Measurements from ENCODE around the gene SCAMP4.

Gene SCAMP4

DNA sequence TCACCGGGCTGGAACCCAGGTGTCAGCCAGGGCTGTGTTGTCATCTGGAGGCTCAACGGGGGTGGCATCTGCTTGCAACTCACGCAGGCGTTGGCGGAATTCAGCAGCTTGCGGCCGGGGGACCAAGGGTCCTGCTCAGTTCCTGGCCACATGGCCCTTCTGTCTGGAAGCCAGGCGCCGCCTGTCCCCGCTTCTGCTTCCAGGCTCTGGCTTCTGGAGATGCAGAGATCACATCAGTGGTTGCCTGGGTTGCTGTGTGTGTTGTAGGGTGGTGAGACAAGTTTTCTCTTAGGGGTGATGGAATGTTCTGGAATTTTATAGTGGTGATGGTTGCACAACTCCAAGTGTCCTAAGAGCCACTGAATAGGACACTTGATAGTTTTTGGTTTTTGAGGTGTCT, 5.0 kb downstream of the SCAMP4 start:
- Histone ChIP-seq H3K9ac (ENCODE audit: low read length) (no peak overlapping the region), H4K20me1 (ENCODE audit: insufficient read depth, low read length) (peaks cover 64% of the 10 kb centered on the region), H3K9me3 (ENCODE audit: insufficient read depth, low read length) (no peaks in the 10 kb centered on the region), H3K79me2 (ENCODE audit: low read length) (peaks cover 97% of the 10 kb centered on the region), H3K4me1 (ENCODE audit: low read length) (peaks cover 21% of the 10 kb centered on the region), H2AFZ (ENCODE audit: low read depth, low read length) (no peak overlapping the region), H3K27ac (ENCODE audit: low read length) (no peak overlapping the region), H3K36me3 (replicated peaks; ENCODE audit: low read depth, low read length) (peaks cover 53% of the 10 kb centered on the region), H3K27me3 (ENCODE audit: low read depth, low read length) (no peaks in the 10 kb centered on the region), H3K4me3 (ENCODE audit: low read length) (no peak overlapping the region), H3K4me2 (ENCODE audit: low read length) (no peak overlapping the region)
- TF ChIP-seq EZH2phosphoT487 (IDR thresholded peaks at IDR 0.05; ENCODE audit: low read depth) (no peak), CTCF (IDR thresholded peaks at IDR 0.05; ENCODE audit: low read depth, low read length) (no peak)

DNA sequence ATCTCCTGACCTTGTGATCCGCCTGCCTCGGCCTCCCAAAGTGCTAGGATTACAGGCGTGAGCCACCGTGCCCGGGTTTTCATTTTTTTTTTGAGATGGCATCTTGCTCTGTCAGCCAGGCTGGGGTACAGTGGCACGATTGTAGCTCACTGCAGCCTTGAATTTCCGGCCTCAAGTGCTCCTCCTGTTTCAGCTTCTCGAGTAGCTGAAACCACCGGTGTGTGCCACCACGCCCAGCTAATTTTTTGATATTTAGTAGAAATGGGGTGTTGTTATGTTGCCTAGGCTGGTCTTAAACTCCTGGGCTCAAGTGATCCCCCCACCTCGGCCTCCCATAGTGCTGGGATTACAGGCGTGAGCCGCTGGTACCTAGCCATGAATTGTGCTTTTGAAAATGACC, 5.9 kb downstream of the SCAMP4 start:
- Histone ChIP-seq H3K4me1 (ENCODE audit: low read length) (peaks cover 16% of the 10 kb centered on the region), H3K4me3 (ENCODE audit: low read length) (no peak overlapping the region), H3K79me2 (ENCODE audit: low read length) (peaks cover 94% of the 10 kb centered on the region), H2AFZ (ENCODE audit: low read depth, low read length) (no peak overlapping the region), H3K9ac (ENCODE audit: low read length) (no peak overlapping the region), H3K9me3 (ENCODE audit: insufficient read depth, low read length) (no peaks in the 10 kb centered on the region), H4K20me1 (ENCODE audit: insufficient read depth, low read length) (peaks cover 64% of the 10 kb centered on the region), H3K27ac (ENCODE audit: low read length) (no peak overlapping the region), H3K36me3 (replicated peaks; ENCODE audit: low read depth, low read length) (peaks cover 55% of the 10 kb centered on the region), H3K4me2 (ENCODE audit: low read length) (no peak overlapping the region), H3K27me3 (ENCODE audit: low read depth, low read length) (no peaks in the 10 kb centered on the region)
- TF ChIP-seq EZH2phosphoT487 (IDR thresholded peaks at IDR 0.05; ENCODE audit: low read depth) (no peak), CTCF (IDR thresholded peaks at IDR 0.05; ENCODE audit: low read depth, low read length) (no peak)

DNA sequence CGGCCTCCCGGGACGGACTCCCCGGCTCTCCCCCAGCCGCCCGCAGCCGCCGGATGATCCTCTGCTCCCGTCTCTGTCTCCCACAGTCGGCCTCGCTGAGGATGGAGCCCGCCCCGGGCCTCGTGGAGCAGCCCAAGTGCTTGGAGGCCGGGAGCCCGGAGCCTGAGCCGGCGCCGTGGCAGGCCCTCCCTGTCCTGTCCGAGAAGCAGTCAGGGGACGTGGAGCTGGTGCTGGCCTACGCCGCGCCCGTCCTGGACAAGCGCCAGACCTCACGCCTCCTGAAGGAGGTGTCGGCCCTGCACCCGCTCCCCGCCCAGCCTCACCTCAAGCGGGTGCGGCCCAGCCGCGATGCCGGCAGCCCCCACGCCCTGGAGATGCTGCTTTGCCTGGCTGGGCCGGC, 6.8 kb downstream of the SCAMP4 start:
- peaks cover 60% of the 10 kb centered on the region for H3K36me3 ChIP-seq (replicated peaks; ENCODE audit: low read depth, low read length)
- H4K20me1 ChIP-seq (ENCODE audit: insufficient read depth, low read length): peaks cover 71% of the 10 kb centered on the region
- peaks cover 14% of the 10 kb centered on the region; the same call in 1 of the 2 replicates for H3K4me1 ChIP-seq (ENCODE audit: low read length)
- H3K9me3 ChIP-seq (ENCODE audit: insufficient read depth, low read length): no peaks in the 10 kb centered on the region
- TF ChIP-seq EZH2phosphoT487 (IDR thresholded peaks at IDR 0.05; ENCODE audit: low read depth) (no peak), CTCF (IDR thresholded peaks at IDR 0.05; ENCODE audit: low read depth, low read length) (no peak)
- H3K4me3 ChIP-seq (ENCODE audit: low read length): no peak overlapping the region
- H3K79me2 ChIP-seq (ENCODE audit: low read length): peaks cover 85% of the 10 kb centered on the region
- H3K27me3 ChIP-seq (ENCODE audit: low read depth, low read length): no peaks in the 10 kb centered on the region
- H3K27ac ChIP-seq (ENCODE audit: low read length): no peak overlapping the region
- H3K4me2 ChIP-seq (ENCODE audit: low read length): no peak overlapping the region
- no peak overlapping the region for H2AFZ ChIP-seq (ENCODE audit: low read depth, low read length)
- no peak overlapping the region for H3K9ac ChIP-seq (ENCODE audit: low read length)

GRCh38 chr19:1912760-1913505, 7.7 kb downstream of the SCAMP4 start:
- peaks cover 55% of the 10 kb centered on the region for H3K36me3 ChIP-seq (replicated peaks; ENCODE audit: low read depth, low read length)
- H3K27me3 ChIP-seq (ENCODE audit: low read depth, low read length): no peaks in the 10 kb centered on the region
- no peak overlapping the region for H3K4me3 ChIP-seq (ENCODE audit: low read length)
- H3K4me2 ChIP-seq (ENCODE audit: low read length): no peak overlapping the region
- TF ChIP-seq EZH2phosphoT487 (IDR thresholded peaks at IDR 0.05; ENCODE audit: low read depth): no peak
- no peak for TF ChIP-seq CTCF (IDR thresholded peaks at IDR 0.05; ENCODE audit: low read depth, low read length)
- no peak overlapping the region for H3K27ac ChIP-seq (ENCODE audit: low read length)
- H4K20me1 ChIP-seq (ENCODE audit: insufficient read depth, low read length): peaks cover 63% of the 10 kb centered on the region
- H3K79me2 ChIP-seq (ENCODE audit: low read length): peaks cover 75% of the 10 kb centered on the region
- no peak overlapping the region for H3K9ac ChIP-seq (ENCODE audit: low read length)
- no peak overlapping the region for H2AFZ ChIP-seq (ENCODE audit: low read depth, low read length)
- H3K9me3 ChIP-seq (ENCODE audit: insufficient read depth, low read length): no peaks in the 10 kb centered on the region
- H3K4me1 ChIP-seq (ENCODE audit: low read length): peaks cover 5% of the 10 kb centered on the region; the same call in 1 of the 2 replicates

Measured in OCI-LY3 (cell line).